ENCODE results near the gene INPP5E.

Gene INPP5E

DNA sequence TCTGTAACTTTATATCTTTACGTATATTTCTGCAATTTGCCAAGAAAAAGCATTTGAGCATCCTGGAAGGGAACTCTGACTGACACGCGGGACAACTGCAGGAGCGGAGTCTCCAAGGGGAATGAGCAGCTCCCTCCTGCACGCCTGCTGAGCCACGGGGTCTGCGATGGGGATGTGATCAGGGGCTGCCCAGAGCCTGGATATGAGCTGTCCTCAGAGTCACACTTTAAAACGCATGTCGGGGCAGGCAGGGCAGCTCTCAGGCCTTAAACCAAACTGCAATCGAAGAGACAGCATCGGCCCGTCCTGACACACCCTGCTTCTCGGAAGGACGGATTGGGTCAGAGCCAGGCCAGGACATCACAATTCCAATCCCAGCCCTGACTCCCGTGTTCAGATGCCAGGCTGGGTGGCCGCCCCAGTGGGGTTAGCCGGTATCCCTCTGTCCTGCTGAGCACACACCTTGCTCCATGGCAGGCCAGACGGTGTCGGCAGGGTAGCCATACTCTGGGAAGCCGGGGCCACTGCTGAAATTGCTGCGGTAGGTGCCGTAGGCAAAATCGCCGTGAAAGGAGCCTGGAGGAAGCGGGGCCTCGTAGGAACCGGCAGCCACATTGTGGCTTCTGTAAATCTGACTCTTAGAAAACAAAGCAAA, 26.0 kb upstream of the INPP5E start:
- Mint-ChIP-seq H3K27me3 (no peaks in the 10 kb centered on the region), H3K9me3 (no peaks in the 10 kb centered on the region), H3K36me3 (peaks cover 23% of the 10 kb centered on the region), H3K27ac (no peak overlapping the region), H3K4me3 (no peak overlapping the region), H3K4me1 (no peaks in the 10 kb centered on the region)
- no peak for ATAC-seq (ENCODE audit: low read depth)
- DNase-seq (ENCODE audit: low spot score in 2 of 2): no peak

DNA sequence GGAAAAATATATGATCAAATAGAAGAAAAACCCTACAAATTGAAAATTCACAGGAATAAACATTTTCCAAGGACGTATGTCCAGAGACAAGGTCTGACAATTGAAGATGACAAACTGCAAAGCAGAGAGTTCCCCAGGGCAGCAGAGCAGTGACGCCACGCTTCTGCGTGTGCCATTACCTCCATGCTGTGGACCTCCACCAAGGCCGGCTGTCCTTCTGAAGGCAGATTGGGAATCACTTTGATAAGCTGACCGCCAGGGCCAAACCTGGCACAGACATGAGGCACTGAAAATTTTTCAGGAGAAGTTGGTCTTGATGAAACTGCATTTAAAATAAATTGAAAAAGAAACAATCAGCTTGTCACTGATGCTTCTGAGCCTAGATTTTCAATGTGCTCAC, 24.6 kb upstream of the INPP5E start:
- no peak overlapping the region for H3K4me3 Mint-ChIP-seq
- no peaks in the 10 kb centered on the region for H3K27me3 Mint-ChIP-seq
- H3K27ac Mint-ChIP-seq: no peak overlapping the region
- no peak for ATAC-seq (ENCODE audit: low read depth)
- H3K4me1 Mint-ChIP-seq: no peaks in the 10 kb centered on the region
- H3K9me3 Mint-ChIP-seq: no peaks in the 10 kb centered on the region
- H3K36me3 Mint-ChIP-seq: peaks cover 28% of the 10 kb centered on the region
- no peak for DNase-seq (ENCODE audit: low spot score in 2 of 2)

DNA sequence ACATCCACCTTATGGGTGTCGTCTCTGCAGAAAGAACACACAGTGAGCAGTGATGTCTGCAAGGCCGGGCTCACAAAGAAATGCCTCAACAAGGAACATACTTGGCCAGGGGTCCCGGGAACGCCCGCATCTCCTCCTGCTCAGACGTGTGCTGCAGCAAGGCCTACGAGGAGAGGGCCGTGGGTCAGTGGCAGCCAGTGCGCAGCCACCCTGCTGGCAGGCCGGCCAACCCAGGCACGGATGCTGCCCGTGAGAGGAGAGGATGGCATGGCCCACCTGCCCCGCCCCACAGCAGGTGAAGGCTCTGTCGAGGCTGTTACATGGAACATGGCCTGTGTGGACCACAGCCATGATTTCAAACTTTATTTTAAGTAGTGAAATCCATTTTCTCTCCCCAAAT, 23.9 kb upstream of the INPP5E start:
- peaks cover 34% of the 10 kb centered on the region for H3K36me3 Mint-ChIP-seq
- DNase-seq (ENCODE audit: low spot score in 2 of 2): no peak
- H3K27ac Mint-ChIP-seq: no peak overlapping the region
- ATAC-seq (ENCODE audit: low read depth): no peak
- no peaks in the 10 kb centered on the region for H3K9me3 Mint-ChIP-seq
- H3K27me3 Mint-ChIP-seq: no peaks in the 10 kb centered on the region
- no peak overlapping the region for H3K4me3 Mint-ChIP-seq
- H3K4me1 Mint-ChIP-seq: no peaks in the 10 kb centered on the region

DNA sequence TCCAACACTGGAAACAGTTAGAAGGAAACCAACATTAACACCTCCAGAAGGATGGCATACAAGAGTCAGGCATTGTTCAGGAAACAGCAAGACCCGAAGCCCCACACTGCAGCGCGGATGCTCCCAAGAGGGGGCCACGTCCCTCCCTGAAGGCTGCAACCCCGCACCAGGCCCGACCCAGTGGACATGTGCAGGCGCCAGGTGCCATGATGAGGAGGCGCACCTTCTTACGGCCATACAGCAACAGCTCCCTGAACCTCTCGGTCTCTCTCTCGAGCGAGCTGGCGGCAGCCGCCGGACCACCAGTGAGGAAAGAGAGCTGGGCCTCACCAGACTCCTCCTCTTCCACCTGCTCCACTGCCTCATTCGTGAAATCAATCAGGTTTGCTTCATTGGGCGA, 23.0 kb upstream of the INPP5E start:
- no peaks in the 10 kb centered on the region for H3K9me3 Mint-ChIP-seq
- no peaks in the 10 kb centered on the region for H3K27me3 Mint-ChIP-seq
- no peak overlapping the region for H3K4me3 Mint-ChIP-seq
- DNase-seq (ENCODE audit: low spot score in 2 of 2) (no peak), ATAC-seq (ENCODE audit: low read depth) (no peak)
- H3K4me1 Mint-ChIP-seq: no peaks in the 10 kb centered on the region
- no peak overlapping the region for H3K27ac Mint-ChIP-seq
- H3K36me3 Mint-ChIP-seq: peaks cover 33% of the 10 kb centered on the region

DNA sequence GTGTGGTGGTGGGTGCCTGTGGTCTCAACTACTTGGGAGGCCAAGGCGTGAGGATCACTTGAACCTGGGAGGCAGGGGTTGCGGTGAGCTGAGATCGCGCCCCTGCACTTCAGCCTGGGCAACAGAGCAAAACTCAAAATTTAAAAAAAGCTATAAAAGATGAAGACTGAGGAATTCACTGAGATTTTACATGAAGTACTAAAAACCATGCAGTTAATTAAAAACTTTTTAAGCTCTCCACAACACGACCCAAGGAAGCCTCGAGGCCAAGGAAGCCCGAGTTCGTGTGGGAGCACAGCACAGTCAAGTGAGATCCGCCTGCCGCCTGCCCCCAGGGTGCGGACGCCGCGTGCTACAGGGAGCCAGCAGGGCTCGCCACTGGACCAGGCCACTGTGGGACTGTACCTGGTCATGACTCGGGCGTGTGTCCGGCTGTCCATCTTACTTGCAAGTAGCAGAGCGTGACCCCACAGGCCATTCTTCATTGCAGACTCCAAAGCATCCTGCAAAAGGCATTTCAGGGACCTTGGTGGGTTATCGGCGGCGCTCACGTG, 21.2 kb upstream of the INPP5E start:
- no peak for DNase-seq (ENCODE audit: low spot score in 2 of 2)
- Mint-ChIP-seq H3K9me3 (no peaks in the 10 kb centered on the region), H3K4me1 (no peaks in the 10 kb centered on the region), H3K27ac (no peak overlapping the region), H3K4me3 (no peak overlapping the region), H3K36me3 (peaks cover 29% of the 10 kb centered on the region), H3K27me3 (no peaks in the 10 kb centered on the region)
- no peak for ATAC-seq (ENCODE audit: low read depth)

DNA sequence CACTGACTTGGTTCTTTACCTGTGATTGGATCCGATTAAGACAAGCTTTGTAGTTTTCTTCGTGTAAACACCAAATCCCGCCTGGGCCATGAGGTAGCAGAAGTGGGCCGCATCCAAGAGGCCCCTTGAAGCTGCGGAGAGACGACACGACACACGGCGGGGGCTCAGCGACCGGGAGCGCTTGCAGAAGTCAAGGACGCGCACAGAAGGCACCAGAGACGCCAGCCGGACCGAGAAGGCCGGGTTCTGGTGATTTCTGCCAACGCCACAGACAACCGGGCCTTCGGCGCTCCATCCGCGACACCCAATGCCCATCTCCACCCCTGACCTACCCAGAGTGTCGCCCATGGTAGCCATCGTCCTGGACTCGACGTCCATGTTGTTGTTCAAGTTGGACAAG, 19.8 kb upstream of the INPP5E start:
- no peaks in the 10 kb centered on the region for H3K27me3 Mint-ChIP-seq
- no peak overlapping the region for H3K27ac Mint-ChIP-seq
- H3K4me3 Mint-ChIP-seq: no peak overlapping the region
- DNase-seq (ENCODE audit: low spot score in 2 of 2) (no peak), ATAC-seq (ENCODE audit: low read depth) (no peak)
- peaks cover 2% of the 10 kb centered on the region for H3K4me1 Mint-ChIP-seq
- H3K9me3 Mint-ChIP-seq: no peaks in the 10 kb centered on the region
- H3K36me3 Mint-ChIP-seq: peaks cover 28% of the 10 kb centered on the region

DNA sequence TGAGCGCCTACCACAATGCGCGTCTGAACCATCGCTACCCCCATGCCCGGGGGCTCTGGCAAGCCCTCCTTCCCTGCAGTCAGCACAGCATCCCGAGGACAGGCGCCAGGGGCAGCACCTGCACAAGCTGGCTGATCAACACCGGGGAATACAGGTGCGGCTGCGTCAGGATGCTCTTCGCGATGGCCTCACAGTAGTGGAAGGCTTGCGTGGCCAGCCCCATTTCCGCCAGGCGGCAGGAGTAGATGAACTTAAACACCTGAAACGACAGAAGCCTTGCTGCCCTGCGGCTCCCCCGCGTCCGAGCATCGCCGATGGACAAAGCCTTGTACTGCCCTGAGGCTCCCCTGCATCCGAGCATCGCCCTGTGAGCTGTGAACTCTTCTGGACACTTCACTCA, 17.7 kb upstream of the INPP5E start:
- DNase-seq (ENCODE audit: low spot score in 2 of 2): no peak
- H3K27me3 Mint-ChIP-seq: no peaks in the 10 kb centered on the region
- no peak overlapping the region for H3K4me3 Mint-ChIP-seq
- no peaks in the 10 kb centered on the region for H3K9me3 Mint-ChIP-seq
- H3K27ac Mint-ChIP-seq: no peak overlapping the region
- peaks cover 27% of the 10 kb centered on the region for H3K36me3 Mint-ChIP-seq
- no peak for ATAC-seq (ENCODE audit: low read depth)
- H3K4me1 Mint-ChIP-seq: peaks cover 2% of the 10 kb centered on the region

DNA sequence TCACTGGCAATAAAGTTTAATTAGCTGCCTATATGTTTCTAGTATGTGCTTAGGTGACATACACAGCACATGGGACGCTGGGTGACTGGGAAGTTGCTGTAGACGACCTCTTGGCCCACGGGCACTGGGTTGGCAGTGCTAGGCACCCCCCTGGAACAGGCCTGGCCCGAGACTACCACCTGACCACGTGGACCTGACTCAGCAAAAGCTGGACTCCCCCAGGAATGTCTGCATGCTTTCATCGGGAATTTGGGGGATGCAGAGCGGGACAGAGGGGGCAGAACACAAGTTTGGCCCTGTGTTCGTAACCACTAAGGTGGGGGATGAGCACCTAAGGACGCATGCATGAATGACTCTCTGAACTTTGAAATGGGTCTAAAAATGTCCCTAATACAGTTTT, 16.6 kb upstream of the INPP5E start:
- Mint-ChIP-seq H3K27ac (no peak overlapping the region), H3K4me1 (peaks cover 2% of the 10 kb centered on the region), H3K4me3 (no peak overlapping the region), H3K27me3 (no peaks in the 10 kb centered on the region), H3K36me3 (peaks cover 25% of the 10 kb centered on the region), H3K9me3 (no peaks in the 10 kb centered on the region)
- no peak for ATAC-seq (ENCODE audit: low read depth)
- no peak for DNase-seq (ENCODE audit: low spot score in 2 of 2)

DNA sequence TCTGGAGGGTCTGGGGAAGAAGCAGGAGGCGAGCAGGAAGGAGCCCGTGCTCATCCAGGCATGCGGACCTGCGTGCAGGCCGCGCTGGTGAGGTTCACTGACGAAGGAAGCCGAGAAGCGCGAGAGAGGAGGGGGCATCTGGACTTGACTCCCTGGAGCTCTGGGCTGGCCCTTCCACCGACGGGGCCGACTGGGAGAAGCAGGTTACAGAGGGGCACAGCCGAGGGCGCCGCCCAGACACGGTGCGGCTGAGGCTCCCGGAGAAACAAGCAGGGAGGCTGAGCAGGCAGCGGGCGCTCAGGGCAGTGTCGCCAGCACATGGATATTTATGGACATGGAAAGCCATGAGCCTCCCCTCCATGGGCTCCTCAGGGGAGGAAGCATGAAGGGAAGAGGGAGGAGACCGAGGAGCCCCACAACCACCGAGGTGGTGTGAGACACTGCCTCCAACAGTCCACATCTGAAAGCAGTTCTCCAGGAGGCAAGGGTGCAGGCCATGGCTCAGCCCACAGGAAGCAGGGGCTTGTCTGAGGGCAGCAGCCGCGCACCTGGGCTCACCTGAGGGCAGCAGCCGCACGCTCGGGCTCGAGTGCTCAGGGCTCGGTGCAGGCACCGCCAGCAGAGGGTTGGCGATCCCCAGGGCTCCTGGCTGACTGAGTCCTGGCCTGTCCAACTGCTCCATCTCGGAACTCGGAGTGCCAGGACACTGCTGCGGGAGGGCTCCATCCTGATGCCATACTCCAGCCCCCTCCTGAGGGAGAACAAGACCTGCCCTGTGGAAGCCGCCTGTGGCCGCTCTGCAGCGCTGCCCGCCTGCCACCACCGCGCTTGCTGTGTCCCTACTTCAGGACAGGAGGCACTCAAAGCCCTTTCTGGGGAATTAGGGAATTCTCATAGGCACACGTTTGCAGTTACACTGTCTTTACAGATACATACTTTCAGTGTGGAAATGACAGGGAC, 15.7 kb upstream of the INPP5E start:
- Mint-ChIP-seq H3K36me3 (peaks cover 33% of the 10 kb centered on the region), H3K27me3 (no peaks in the 10 kb centered on the region), H3K27ac (peak overlapping the region; percentile 53), H3K4me1 (peaks cover 2% of the 10 kb centered on the region), H3K9me3 (no peaks in the 10 kb centered on the region), H3K4me3 (no peak overlapping the region)
- DNase-seq (ENCODE audit: low spot score in 2 of 2) (no peak), ATAC-seq (ENCODE audit: low read depth) (no peak)

DNA sequence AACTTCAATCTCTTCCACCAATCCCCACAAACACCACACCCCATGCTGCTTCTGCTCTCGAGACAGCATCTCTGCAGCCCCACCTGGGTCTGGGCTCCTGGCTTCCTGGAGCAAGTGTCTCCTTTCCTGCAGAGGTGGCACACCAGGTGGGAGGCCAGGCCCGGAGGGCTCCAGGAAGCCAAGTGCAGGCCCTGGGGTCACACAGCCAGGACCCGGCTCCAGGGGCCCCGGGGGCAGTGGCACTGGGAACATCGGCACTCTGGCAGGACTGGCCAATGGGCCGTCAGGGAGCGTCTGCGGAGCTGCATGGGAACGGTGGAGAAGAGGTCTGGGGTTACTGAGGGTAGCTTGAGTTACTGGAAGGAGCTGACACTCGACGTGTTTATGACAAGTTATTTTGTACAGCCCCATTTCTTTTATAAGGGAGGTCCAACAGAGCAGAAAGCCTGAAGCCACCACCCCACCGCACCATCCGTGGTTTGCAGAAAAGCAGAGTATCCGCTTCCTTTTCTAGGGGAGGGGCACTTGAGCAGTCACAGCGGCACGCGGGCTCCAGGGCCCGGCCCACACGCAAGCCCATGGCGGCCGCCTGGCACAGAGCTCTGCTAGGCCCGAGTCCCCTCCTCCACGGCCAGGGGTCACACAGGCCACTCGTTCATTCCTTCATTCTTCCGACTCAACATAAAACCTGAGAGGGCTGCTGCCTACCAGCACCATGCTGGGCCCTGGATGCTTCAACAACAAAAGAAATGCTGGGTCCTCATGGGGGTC, 14.6 kb upstream of the INPP5E start:
- Mint-ChIP-seq H3K27me3 (no peaks in the 10 kb centered on the region), H3K4me1 (peaks cover 2% of the 10 kb centered on the region), H3K36me3 (peaks cover 32% of the 10 kb centered on the region), H3K27ac (peak overlapping the region; percentile 53), H3K9me3 (no peaks in the 10 kb centered on the region), H3K4me3 (no peak overlapping the region)
- DNase-seq (ENCODE audit: low spot score in 2 of 2) (no peak), ATAC-seq (ENCODE audit: low read depth) (no peak)

DNA sequence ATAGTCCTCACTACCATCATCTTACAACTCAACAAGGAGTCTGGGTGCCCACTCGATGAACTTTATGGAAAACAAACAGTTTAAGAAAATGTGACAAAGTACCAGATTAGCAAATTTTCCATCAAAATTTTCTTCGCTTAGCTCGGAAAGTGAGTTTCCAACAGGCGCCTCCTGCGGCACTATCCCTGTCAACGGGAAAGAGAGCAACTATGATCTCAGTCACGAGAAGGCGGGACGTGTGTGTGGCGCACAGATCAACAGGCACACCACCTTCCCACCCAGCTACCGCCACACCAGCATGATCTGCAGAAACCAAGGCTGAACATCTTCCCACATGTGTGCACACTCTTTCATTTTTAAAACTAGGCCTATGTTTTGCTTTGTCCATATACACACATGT, 13.7 kb upstream of the INPP5E start:
- ATAC-seq (ENCODE audit: low read depth) (no peak), DNase-seq (ENCODE audit: low spot score in 2 of 2) (no peak)
- no peaks in the 10 kb centered on the region for H3K9me3 Mint-ChIP-seq
- H3K4me3 Mint-ChIP-seq: no peak overlapping the region
- H3K4me1 Mint-ChIP-seq: peaks cover 2% of the 10 kb centered on the region
- no peak overlapping the region for H3K27ac Mint-ChIP-seq
- no peaks in the 10 kb centered on the region for H3K27me3 Mint-ChIP-seq
- H3K36me3 Mint-ChIP-seq: peaks cover 29% of the 10 kb centered on the region

DNA sequence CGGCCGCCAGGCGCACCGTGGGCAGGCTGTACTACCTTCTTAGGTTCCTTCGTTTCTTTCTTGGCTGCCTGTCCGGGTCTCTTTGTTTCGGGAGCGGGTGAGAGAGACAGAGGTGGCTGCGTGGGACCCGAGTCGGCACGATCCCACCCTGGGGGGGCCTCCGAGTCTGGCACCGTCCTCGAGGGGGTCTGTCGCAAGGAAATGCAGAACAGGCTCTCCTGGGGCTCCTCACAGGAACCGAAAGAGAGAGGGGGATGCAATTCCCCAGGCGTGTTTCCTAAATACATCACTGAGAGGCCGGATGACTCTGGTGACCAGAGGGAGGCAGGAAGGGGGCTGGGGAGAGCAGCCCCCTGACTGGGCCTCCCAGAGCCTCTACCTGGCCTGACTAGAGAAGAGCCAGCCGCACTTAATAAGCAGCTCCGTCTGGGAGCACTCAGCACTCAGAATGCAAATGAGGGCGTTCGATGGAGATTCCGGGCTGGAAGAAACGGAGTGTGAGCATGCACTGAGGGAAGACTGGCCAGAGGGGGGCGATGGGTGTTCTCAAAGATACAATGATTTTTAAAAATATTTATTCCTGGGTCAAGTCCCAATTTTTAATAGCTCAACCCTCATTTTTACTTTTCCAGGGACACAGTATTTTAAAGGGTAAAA, 11.7 kb upstream of the INPP5E start:
- no peak for DNase-seq (ENCODE audit: low spot score in 2 of 2)
- no peaks in the 10 kb centered on the region for H3K27me3 Mint-ChIP-seq
- no peak overlapping the region for H3K4me3 Mint-ChIP-seq
- no peaks in the 10 kb centered on the region for H3K9me3 Mint-ChIP-seq
- ATAC-seq (ENCODE audit: low read depth): no peak
- H3K27ac Mint-ChIP-seq: no peak overlapping the region
- peaks cover 38% of the 10 kb centered on the region for H3K36me3 Mint-ChIP-seq
- H3K4me1 Mint-ChIP-seq: peaks cover 4% of the 10 kb centered on the region

DNA sequence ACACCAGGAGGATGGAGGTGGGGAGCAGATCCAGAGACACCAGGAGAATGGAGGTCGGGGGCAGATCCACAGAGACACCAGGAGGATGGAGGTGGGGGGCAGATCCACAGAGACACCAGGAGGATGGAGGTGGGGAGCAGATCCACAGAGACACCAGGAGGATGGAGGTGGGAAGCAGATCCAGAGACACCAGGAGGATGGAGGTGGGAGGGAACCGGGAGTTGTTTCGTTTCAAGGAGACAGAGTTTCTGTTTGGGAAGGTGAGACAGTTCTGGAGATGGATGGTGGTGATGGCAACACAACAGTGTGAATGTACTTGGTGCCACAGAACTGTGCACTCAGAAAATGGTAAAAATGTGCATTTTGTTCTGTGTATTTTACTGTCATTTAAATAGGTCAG, 9.0 kb upstream of the INPP5E start:
- H3K27me3 Mint-ChIP-seq: no peaks in the 10 kb centered on the region
- ATAC-seq (ENCODE audit: low read depth) (no peak), DNase-seq (ENCODE audit: low spot score in 2 of 2) (no peak)
- H3K27ac Mint-ChIP-seq: no peak overlapping the region
- peaks cover 35% of the 10 kb centered on the region for H3K36me3 Mint-ChIP-seq
- H3K4me1 Mint-ChIP-seq: peaks cover 2% of the 10 kb centered on the region
- H3K4me3 Mint-ChIP-seq: no peak overlapping the region
- H3K9me3 Mint-ChIP-seq: no peaks in the 10 kb centered on the region

All from memory B cell (primary cell).